Caco-2 (cell line): ENCODE data around the gene SRPK3. TPM values are rescaled to one million over a fixed set of nuclear protein-coding genes. Genes with fewer than 3 reads are reported as not detected.

Experiments
- BruUV-seq: library from RNA; stranded (reverse); fragments of 400-500 nt; replicated peaks from 2 replicates; lab custom pipeline; 2021; lab: Mats Ljungman, UMichigan
- CTCF ChIA-PET: fragments of 300-600 bp; sonication (Branson Sonifier 250); formaldehyde crosslinking; loops from one replicate; lab custom pipeline; 2022; ENCODE audit warnings: antibody characterized with exemption; lab: Charles Lee
- POLR2A ChIA-PET: fragments of 300-600 bp; sonication (Branson Sonifier 250); formaldehyde crosslinking; loops from one replicate; lab custom pipeline; 2022; ENCODE audit warnings: antibody characterized with exemption; lab: Charles Lee
- DNase-seq, 2 experiments: peaks; one replicate each; pipeline versions ENCODE4 v3.0.0 to v3.0.0-alpha.2; 2020 to 2022
- H3K27me3 ChIP-seq: replicated peaks from 2 replicates; pipeline ENCODE4 v1.6.0; 2011; ENCODE audit warnings: low read length; ENCODE audit not compliant: control insufficient read depth, insufficient read depth
- H3K36me3 ChIP-seq: 2 replicates; pipeline ENCODE4 v1.5.1; 2011; ENCODE audit warnings: low read length; ENCODE audit not compliant: control insufficient read depth, insufficient read depth
- H3K4me1 ChIP-seq: fragments of 250-450 bp; sonication (Bioruptor Pico); 2 replicates; pipeline ENCODE4 v1.5.1; 2020; ENCODE audit warnings: mild to moderate bottlenecking
- H3K4me3 ChIP-seq: 2 replicates; pipeline ENCODE4 v1.5.1; 2011; ENCODE audit warnings: low read depth, mild to moderate bottlenecking, control low read depth, low read length
- H3K9me3 ChIP-seq: fragments of 250-450 bp; sonication (Bioruptor Pico); 2 replicates; pipeline ENCODE4 v1.5.1; 2020; ENCODE audit warnings: mild to moderate bottlenecking, moderate library complexity
- H3K27ac Mint-ChIP-seq: one replicate; pipeline ENCODE4 v1.8.0; 2022; ENCODE audit warnings: mixed read lengths; ENCODE audit not compliant: unreplicated experiment
- H3K27me3 Mint-ChIP-seq: one replicate; pipeline ENCODE4 v1.8.0; 2022; ENCODE audit warnings: mixed read lengths; ENCODE audit not compliant: insufficient read depth, unreplicated experiment
- H3K36me3 Mint-ChIP-seq: one replicate; pipeline ENCODE4 v1.8.0; 2022; ENCODE audit warnings: mild to moderate bottlenecking, mixed read lengths; ENCODE audit not compliant: insufficient read depth, unreplicated experiment
- H3K4me1 Mint-ChIP-seq: one replicate; pipeline ENCODE4 v1.8.0; 2022; ENCODE audit warnings: low read depth, mixed read lengths; ENCODE audit not compliant: unreplicated experiment
- H3K4me3 Mint-ChIP-seq: one replicate; pipeline ENCODE4 v1.8.0; 2022; ENCODE audit warnings: mild to moderate bottlenecking, moderate library complexity, mixed read lengths; ENCODE audit not compliant: unreplicated experiment
- H3K9me3 Mint-ChIP-seq: one replicate; pipeline ENCODE4 v1.8.0; 2022; ENCODE audit warnings: mixed read lengths; ENCODE audit not compliant: unreplicated experiment
- CTCF ChIP-seq, 2 experiments: fragments of 200-600 bp in 1 of 2; IDR thresholded peaks; 1 replicate in 1 of 2; 2 replicates in 1 of 2; pipeline versions ENCODE4 v1.5.1 to v1.8.0; 2011 to 2022; ENCODE audit warnings: antibody characterized with exemption in 1 of 2, control low read depth in 1 of 2, inconsistent platforms in 1 of 2, low read depth in 1 of 2, low read length in 1 of 2, mild to moderate bottlenecking in 1 of 2, moderate library complexity in 1 of 2; ENCODE audit not compliant: insufficient read depth in 1 of 2, severe bottlenecking in 1 of 2, unreplicated experiment in 1 of 2
- intact Hi-C: fragments of 100-400 bp; cut with micrococcal nuclease; formaldehyde crosslinking; loops from one replicate; pipeline ENCODE4 v1.10.0; 2022; ENCODE audit not compliant: unreplicated experiment
- total RNA-seq: library from RNA; stranded (reverse); gene quantifications from 2 replicates; pipeline ENCODE4 v1.2.3, GENCODE V29; 2022

The SRPK3 gene
- total RNA-seq, 1 experiment from 2014 or later = not detected

- ChIA-PET CTCF (no interaction called here), POLR2A (no interaction called here)
- H3K27ac Mint-ChIP-seq = no peak overlapping the region
- Histone ChIP-seq H3K4me3 (no peak overlapping the region), H3K36me3 (no peaks in the 10 kb centered on the region), H3K4me1 (0 out of 2 replicates have a peak, but pooled peaks cover 4% of the 10 kb centered on the region), H3K9me3 (no peaks in the 10 kb centered on the region), H3K27me3 (no peaks in the 10 kb centered on the region)
- H3K9me3 Mint-ChIP-seq = no peaks in the 10 kb centered on the region
- no peaks in the 10 kb centered on the region for H3K4me1 Mint-ChIP-seq
- TF ChIP-seq CTCF (IDR thresholded peaks at IDR 0.05; ENCODE audit: insufficient read depth in 1 of 2, low read depth in 1 of 2, low read length in 1 of 2, severe bottlenecking in 1 of 2, unreplicated experiment in 1 of 2) = no peak
- no TSS peak for BruUV-seq
- no peaks in the 10 kb centered on the region for H3K27me3 Mint-ChIP-seq
- no peak overlapping the region for H3K4me3 Mint-ChIP-seq
- DNase-seq = no peak
- peaks cover 11% of the 10 kb centered on the region for H3K36me3 Mint-ChIP-seq
- intact Hi-C loops = loop anchor here (10.0 kb wide), 1 partner anchor 127 kb away; the partner anchor contains the start of gene ARHGAP4
Observed at GRCh38 chrX:153797415-153798015, 16.7 kb downstream of the SRPK3 start.

- Mint-ChIP-seq H3K4me3 (no peak overlapping the region), H3K36me3 (peaks cover 7% of the 10 kb centered on the region), H3K4me1 (no peaks in the 10 kb centered on the region), H3K27me3 (no peaks in the 10 kb centered on the region), H3K27ac (no peak overlapping the region), H3K9me3 (no peaks in the 10 kb centered on the region)
- intact Hi-C loops = loop anchor here (10.0 kb wide), 1 partner anchor 125 kb away; the partner anchor contains the start of gene ARHGAP4
- H3K4me3 ChIP-seq = no peak overlapping the region
- no TSS peak for BruUV-seq
- no peaks in the 10 kb centered on the region for H3K27me3 ChIP-seq
- no peaks in the 10 kb centered on the region for H3K4me1 ChIP-seq
- no peak for DNase-seq
- H3K36me3 ChIP-seq = no peaks in the 10 kb centered on the region
- TF ChIP-seq CTCF (IDR thresholded peaks at IDR 0.05; ENCODE audit: insufficient read depth in 1 of 2, low read depth in 1 of 2, low read length in 1 of 2, severe bottlenecking in 1 of 2, unreplicated experiment in 1 of 2) = no peak
- ChIA-PET POLR2A (no interaction called here), CTCF (no interaction called here)
- H3K9me3 ChIP-seq = no peaks in the 10 kb centered on the region
Observed at GRCh38 chrX:153799326-153799725, 18.5 kb downstream of the SRPK3 start.

GRCh38 chrX:153800177-153800722, 19.4 kb downstream of the SRPK3 start:
- ChIA-PET CTCF (no interaction called here), POLR2A (no interaction called here)
- no peak overlapping the region for H3K4me3 ChIP-seq
- TF ChIP-seq CTCF (IDR thresholded peaks at IDR 0.05; ENCODE audit: insufficient read depth in 1 of 2, low read depth in 1 of 2, low read length in 1 of 2, severe bottlenecking in 1 of 2, unreplicated experiment in 1 of 2) = no peak
- no peaks in the 10 kb centered on the region for H3K4me1 Mint-ChIP-seq
- DNase-seq = no peak
- BruUV-seq = no TSS peak
- H3K9me3 ChIP-seq = no peaks in the 10 kb centered on the region
- H3K4me3 Mint-ChIP-seq = no peak overlapping the region
- peaks cover 5% of the 10 kb centered on the region for H3K36me3 Mint-ChIP-seq
- no peak overlapping the region for H3K27ac Mint-ChIP-seq
- H3K36me3 ChIP-seq = no peaks in the 10 kb centered on the region
- intact Hi-C loops = no loop called here
- no peaks in the 10 kb centered on the region for H3K4me1 ChIP-seq
- H3K27me3 Mint-ChIP-seq = no peaks in the 10 kb centered on the region
- no peaks in the 10 kb centered on the region for H3K9me3 Mint-ChIP-seq
- no peaks in the 10 kb centered on the region for H3K27me3 ChIP-seq
